Measurements from ENCODE around the gene DCDC2.

DNA sequence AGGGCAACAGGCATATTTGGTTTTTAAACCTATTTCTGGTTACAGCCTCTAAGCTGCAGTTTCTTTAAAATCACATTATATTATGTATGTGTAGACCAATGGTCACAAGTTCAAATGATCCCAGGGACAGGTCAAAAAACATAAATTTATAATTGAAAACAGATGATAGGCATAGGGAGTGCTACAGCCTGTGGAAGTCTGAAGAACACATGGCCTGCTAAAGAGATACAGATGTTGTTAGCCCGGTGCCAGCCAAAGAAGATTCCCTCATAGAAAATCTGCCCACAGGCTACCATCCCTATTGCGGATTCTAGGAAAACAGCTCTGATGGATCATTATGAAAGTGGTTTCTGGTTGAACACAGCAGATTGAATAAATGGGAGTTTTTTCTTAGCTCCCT lies 166.5 kb downstream of the DCDC2 start:
- TF ChIP-seq, protein P1, sequence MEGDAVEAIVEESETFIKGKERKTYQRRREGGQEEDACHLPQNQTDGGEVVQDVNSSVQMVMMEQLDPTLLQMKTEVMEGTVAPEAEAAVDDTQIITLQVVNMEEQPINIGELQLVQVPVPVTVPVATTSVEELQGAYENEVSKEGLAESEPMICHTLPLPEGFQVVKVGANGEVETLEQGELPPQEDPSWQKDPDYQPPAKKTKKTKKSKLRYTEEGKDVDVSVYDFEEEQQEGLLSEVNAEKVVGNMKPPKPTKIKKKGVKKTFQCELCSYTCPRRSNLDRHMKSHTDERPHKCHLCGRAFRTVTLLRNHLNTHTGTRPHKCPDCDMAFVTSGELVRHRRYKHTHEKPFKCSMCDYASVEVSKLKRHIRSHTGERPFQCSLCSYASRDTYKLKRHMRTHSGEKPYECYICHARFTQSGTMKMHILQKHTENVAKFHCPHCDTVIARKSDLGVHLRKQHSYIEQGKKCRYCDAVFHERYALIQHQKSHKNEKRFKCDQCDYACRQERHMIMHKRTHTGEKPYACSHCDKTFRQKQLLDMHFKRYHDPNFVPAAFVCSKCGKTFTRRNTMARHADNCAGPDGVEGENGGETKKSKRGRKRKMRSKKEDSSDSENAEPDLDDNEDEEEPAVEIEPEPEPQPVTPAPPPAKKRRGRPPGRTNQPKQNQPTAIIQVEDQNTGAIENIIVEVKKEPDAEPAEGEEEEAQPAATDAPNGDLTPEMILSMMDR (IDR thresholded peaks at IDR 0.05): no peak
- no peak for TF ChIP-seq EZH2 (IDR thresholded peaks at IDR 0.05; ENCODE audit: borderline replicate concordance, insufficient read depth, low read depth, low read length, poor library complexity, severe bottlenecking)
